HepG2 (cell line): Measurements from ENCODE around the gene GRIN2D. TPM values are rescaled to one million over a fixed set of nuclear protein-coding genes. Genes with fewer than 3 reads are reported as not detected.

Source experiments
- ATAC-seq: fragments of 200-7000 bp; cut with Tn5 transposase; 3 replicates; pipeline ENCODE4 v1.9.1; 2020; ENCODE audit warnings: mild to moderate bottlenecking, moderate library complexity
- BruUV-seq: library from RNA; stranded (reverse); fragments of 400-500 nt; replicated peaks from 2 replicates; lab custom pipeline; 2021; lab: Mats Ljungman, UMichigan
- CTCF ChIA-PET: fragments of 300-600 bp; formaldehyde crosslinking; extraction: SDS; loops from one replicate; lab custom pipeline; 2021; ENCODE audit warnings: low total read pairs, inconsistent platforms, low intra/inter-chr PET ratio; lab: Yijun Ruan, JAX
- POLR2A ChIA-PET: fragments of 350-600 bp; sonication (Branson Sonifier 250); formaldehyde crosslinking; loops from one replicate; lab custom pipeline; 2020; ENCODE audit warnings: antibody characterized with exemption, inconsistent platforms; lab: Yijun Ruan, JAX
- DNase-seq: peaks from one replicate; pipeline ENCODE4 v3.0.0-alpha.2; 2015; ENCODE audit warnings: low spot score
- FAIRE-seq: peaks from 3 replicates; lab custom pipeline; 2011; peaks lifted over from hg19 to GRCh38; lab: Jason Lieb, UNC
- H2AFZ ChIP-seq: one replicate; pipeline ENCODE4 v1.6.1; 2011; ENCODE audit warnings: low read length, inconsistent platforms
- H3K27ac ChIP-seq: fragments of 300-600 bp; 3 replicates; pipeline ENCODE4 v1.8.0; 2011; ENCODE audit warnings: mixed run types, mild to moderate bottlenecking, mixed read lengths, low read length, inconsistent platforms; ENCODE audit not compliant: insufficient read depth; ENCODE audit errors: extremely low read length
- H3K27me3 ChIP-seq, 2 experiments: fragments of 200-600 bp in 1 of 2; 2 replicates in 1 of 2; 3 replicates in 1 of 2; pipeline versions ENCODE4 v1.6.0 to v1.8.0; 2011; ENCODE audit warnings: low read length in 2 of 2, mild to moderate bottlenecking in 2 of 2, moderate library complexity in 2 of 2, inconsistent platforms in 1 of 2; ENCODE audit not compliant: insufficient read depth in 2 of 2, control insufficient read depth in 1 of 2
- H3K36me3 ChIP-seq, 2 experiments: fragments of 200-600 bp in 1 of 2; replicated peaks in 1 of 2; 2 replicates in 1 of 2; 3 replicates in 1 of 2; pipeline versions ENCODE4 v1.5.1 to v1.8.0; 2011; ENCODE audit warnings: low read length in 2 of 2, inconsistent platforms in 1 of 2; ENCODE audit not compliant: insufficient read depth in 2 of 2, control insufficient read depth in 1 of 2
- H3K4me1 ChIP-seq: 2 replicates; pipeline ENCODE4 v1.5.1; 2012; ENCODE audit warnings: low read length, inconsistent platforms; ENCODE audit not compliant: insufficient read depth
- H3K4me2 ChIP-seq: 2 replicates; pipeline ENCODE4 v1.6.0; 2011; ENCODE audit warnings: low read depth, low read length, inconsistent platforms
- H3K4me3 ChIP-seq, 3 experiments: fragments of 200-600 bp in 1 of 3; sonication (generic), shearing (Covaris generic) in 1 of 3; replicated peaks in 1 of 3; 2 replicates each; pipeline ENCODE4 v1.5.1; 2011 to 2016; ENCODE audit warnings: low read length in 3 of 3, inconsistent platforms in 2 of 3, low read depth in 2 of 3, mild to moderate bottlenecking in 2 of 3, control low read depth in 1 of 3, mixed read lengths in 1 of 3; ENCODE audit not compliant: insufficient read depth in 1 of 3
- H3K79me2 ChIP-seq: one replicate; pipeline ENCODE4 v1.6.1; 2011; ENCODE audit warnings: low read length, inconsistent platforms; ENCODE audit not compliant: insufficient read depth
- H3K9ac ChIP-seq: 2 replicates; pipeline ENCODE4 v1.6.0; 2011; ENCODE audit warnings: mild to moderate bottlenecking, low read depth, low read length, inconsistent platforms; ENCODE audit not compliant: insufficient read depth
- H3K9me3 ChIP-seq: 2 replicates; pipeline ENCODE4 v1.5.1; 2012; ENCODE audit warnings: mild to moderate bottlenecking, low read length
- H4K20me1 ChIP-seq: 2 replicates; pipeline ENCODE4 v1.6.0; 2011; ENCODE audit warnings: inconsistent platforms, mild to moderate bottlenecking, low read length, moderate library complexity; ENCODE audit not compliant: insufficient read depth
- MAFK ChIP-seq, 2 experiments: IDR thresholded peaks in 1 of 2; conservative IDR thresholded peaks in 1 of 2; 2 replicates each; pipeline ENCODE4 v1.6.1; 2011; ENCODE audit warnings: improper control_type of control experiment in 2 of 2, low read length in 2 of 2
- NCOA2 ChIP-seq: sonication (generic); formaldehyde crosslinking; IDR thresholded peaks from 2 replicates; pipeline ENCODE4 v1.8.0; 2022; ENCODE audit warnings: inconsistent platforms
- PATZ1 ChIP-seq: sonication (generic); formaldehyde crosslinking; IDR thresholded peaks from 2 replicates; pipeline ENCODE4 v1.4.0; 2020; ENCODE audit warnings: missing genetic modification reagents
- STAG1 ChIP-seq: sonication (generic); formaldehyde crosslinking; IDR thresholded peaks from 2 replicates; pipeline ENCODE4 v1.4.0; 2020; ENCODE audit warnings: missing genetic modification reagents
- TCF7L2 ChIP-seq: IDR thresholded peaks from 2 replicates; pipeline ENCODE4 v1.6.1; 2011; ENCODE audit warnings: mild to moderate bottlenecking, low read depth, low read length, moderate library complexity
- ZFP36L2 ChIP-seq: sonication (generic); formaldehyde crosslinking; IDR thresholded peaks from 2 replicates; pipeline ENCODE4 v1.4.0; 2020; ENCODE audit warnings: missing genetic modification reagents
- WGBS: methylation state at CpG from one replicate; pipeline ENCODE4 v1.1.6; 2017; ENCODE audit warnings: low lambda C conversion rate; 5-methylcytosine and 5-hydroxymethylcytosine counted together
- in situ Hi-C: cut with HindIII; loops from 2 replicates; pipeline ENCODE4 v1.10.0; 2017; ENCODE audit warnings: low pct_unique_long_range_greater_than_20kb; ENCODE audit not compliant: extremely low pct_ligation_motif_present
- intact Hi-C: fragments of 100-400 bp; cut with micrococcal nuclease; formaldehyde crosslinking; loops from one replicate; pipeline ENCODE4 v1.10.0; 2022; ENCODE audit not compliant: unreplicated experiment
- polyA plus RNA-seq, 8 experiments: library from polyadenylated mRNA; depleted of rRNA in 3 of 8; stranded (reverse) in 7 of 8; unstranded in 1 of 8; fragments of >200 nt; fragmentation: Illumina TruSeq in 4 of 8; extraction: Trizol in 4 of 8; gene quantifications; 2 replicates each; pipeline versions ENCODE4 v1.2.1 to v1.2.3, GENCODE V29; 2011 to 2016; ENCODE audit warnings: low read depth in 4 of 8, missing spikeins in 1 of 8, mixed read lengths in 1 of 8; ENCODE audit not compliant: insufficient read depth in 1 of 8
- total RNA-seq, 5 experiments: library from RNA; depleted of rRNA; stranded (reverse); fragments of >200 nt; fragmentation: Illumina TruSeq; extraction: Trizol; gene quantifications; 2 replicates each; pipeline ENCODE4 v1.2.3, GENCODE V29; 2016; ENCODE audit warnings: low read depth in 1 of 5

Gene GRIN2D
- total and polyA plus RNA-seq, 2 of the 13 experiments (the other 11 are each of a cell fraction or from before 2014, with no cell fraction given) = 0.02 to 0.13 TPM

DNA sequence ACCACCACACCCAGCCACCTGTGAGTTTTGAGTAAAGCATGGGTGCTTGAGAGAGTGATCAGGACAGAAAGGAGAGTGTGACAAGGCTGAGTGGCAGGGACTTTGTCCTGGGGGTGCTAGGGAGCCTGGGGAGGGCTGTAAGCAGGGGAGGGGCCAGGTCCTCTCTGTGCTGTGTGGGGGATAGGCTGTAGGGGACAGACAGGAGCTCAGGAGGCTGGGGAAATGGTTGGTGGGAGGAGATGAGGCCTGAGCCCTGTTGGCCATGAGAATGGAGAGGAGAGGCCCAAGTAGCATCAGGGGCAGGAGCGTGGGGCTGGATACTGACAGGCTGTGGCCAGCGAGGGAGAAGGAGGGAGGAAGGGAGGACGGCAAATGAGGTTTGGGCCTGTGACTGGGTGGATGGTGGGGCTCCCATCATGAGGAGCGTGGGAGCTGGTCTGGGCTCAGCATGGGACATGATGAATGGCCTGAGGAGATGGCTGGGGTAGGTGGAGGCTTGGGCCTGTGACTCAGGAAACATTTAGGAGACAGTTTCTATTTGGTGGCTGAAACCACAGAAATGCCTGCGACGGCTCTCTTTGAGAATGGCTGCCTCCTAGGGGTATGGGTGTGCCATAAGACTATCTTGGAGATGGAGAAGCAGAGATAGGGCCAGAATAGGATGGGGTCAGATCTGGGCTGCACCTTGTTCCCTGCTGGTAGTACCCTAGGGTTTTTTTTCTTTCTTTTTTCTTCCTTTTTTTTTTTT is 25.0 kb downstream of the GRIN2D start:
- DNase-seq (no peak), ATAC-seq (peak; percentile 21), FAIRE-seq (no peak)
- Histone ChIP-seq H4K20me1 (no peaks in the 10 kb centered on the region), H3K27ac (no peak overlapping the region), H2AFZ (no peak overlapping the region), H3K4me1 (peaks cover 42% of the 10 kb centered on the region), H3K4me2 (peak overlapping the region; percentile 32; the same call in 1 of the 2 replicates), H3K9ac (no peak overlapping the region), H3K4me3 (no peak overlapping the region; a peak in 1 of 6 replicates), H3K27me3 (no peaks in the 10 kb centered on the region; a peak in 1 of 5 replicates), H3K79me2 (no peaks in the 10 kb centered on the region), H3K9me3 (no peaks in the 10 kb centered on the region), H3K36me3 (no peaks in the 10 kb centered on the region)
- 46% methylated on average over 6 of the region's 6 CpGs for WGBS
- TF ChIP-seq NCOA2 (no peak), MAFK (conservative IDR thresholded peaks at IDR 0.05 in 1 of 2, IDR thresholded peaks at IDR 0.05 in 1 of 2; ENCODE audit: low read length in 2 of 2) (no peak), STAG1 (CRISPR knock-in tag) (0 out of 2 replicates have a peak, but pooled peaks have one; percentile 11), PATZ1 (CRISPR knock-in tag) (peak; percentile 47), ZFP36L2 (no peak), TCF7L2 (no peak)
- CTCF ChIA-PET = no interaction called here
- intact Hi-C loops (no loop called here), in situ Hi-C loops (no loop called here)
- BruUV-seq = no TSS peak
- POLR2A ChIA-PET = interaction anchor here (1.1 kb wide), 2 partner anchors 27 kb away, joined by 3 read pairs; partner anchors contain the start of gene KDELR1
